VCaP (cell line): ENCODE data around the gene MLST8.

Source experiments
- H3K27ac ChIP-seq: fragments of 450-650 bp; 2 replicates; pipeline ENCODE4 v1.5.1; 2017
- TF ChIP-seq, protein P1 (sequence below): fragments of 450-650 bp; conservative IDR thresholded peaks from 2 replicates; pipeline ENCODE4 v1.5.1; 2017; ENCODE audit warnings: mild to moderate bottlenecking, moderate library complexity

The MLST8 gene

DNA sequence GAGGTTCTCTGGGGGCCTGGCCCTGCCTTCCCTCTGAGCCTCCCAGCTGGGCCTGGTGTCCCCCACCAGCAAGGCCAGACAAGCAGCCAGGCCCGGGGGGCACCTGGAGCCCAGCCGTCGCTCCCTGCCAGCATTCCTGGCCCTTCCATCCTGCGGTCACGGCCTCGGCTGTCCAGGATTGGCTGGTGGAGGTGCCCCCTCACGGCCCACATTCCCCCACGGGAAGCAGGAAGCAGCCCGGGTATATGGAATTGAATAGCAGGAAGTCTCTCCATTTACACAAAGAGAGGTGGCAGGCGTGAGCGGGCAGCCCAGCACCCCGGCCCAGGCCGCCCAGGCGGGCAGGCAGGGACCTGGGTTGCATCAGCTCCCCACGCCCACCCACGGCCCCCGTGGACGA, 35.2 kb upstream of the MLST8 start:
- TF ChIP-seq, protein P1, sequence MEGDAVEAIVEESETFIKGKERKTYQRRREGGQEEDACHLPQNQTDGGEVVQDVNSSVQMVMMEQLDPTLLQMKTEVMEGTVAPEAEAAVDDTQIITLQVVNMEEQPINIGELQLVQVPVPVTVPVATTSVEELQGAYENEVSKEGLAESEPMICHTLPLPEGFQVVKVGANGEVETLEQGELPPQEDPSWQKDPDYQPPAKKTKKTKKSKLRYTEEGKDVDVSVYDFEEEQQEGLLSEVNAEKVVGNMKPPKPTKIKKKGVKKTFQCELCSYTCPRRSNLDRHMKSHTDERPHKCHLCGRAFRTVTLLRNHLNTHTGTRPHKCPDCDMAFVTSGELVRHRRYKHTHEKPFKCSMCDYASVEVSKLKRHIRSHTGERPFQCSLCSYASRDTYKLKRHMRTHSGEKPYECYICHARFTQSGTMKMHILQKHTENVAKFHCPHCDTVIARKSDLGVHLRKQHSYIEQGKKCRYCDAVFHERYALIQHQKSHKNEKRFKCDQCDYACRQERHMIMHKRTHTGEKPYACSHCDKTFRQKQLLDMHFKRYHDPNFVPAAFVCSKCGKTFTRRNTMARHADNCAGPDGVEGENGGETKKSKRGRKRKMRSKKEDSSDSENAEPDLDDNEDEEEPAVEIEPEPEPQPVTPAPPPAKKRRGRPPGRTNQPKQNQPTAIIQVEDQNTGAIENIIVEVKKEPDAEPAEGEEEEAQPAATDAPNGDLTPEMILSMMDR = no peak

DNA sequence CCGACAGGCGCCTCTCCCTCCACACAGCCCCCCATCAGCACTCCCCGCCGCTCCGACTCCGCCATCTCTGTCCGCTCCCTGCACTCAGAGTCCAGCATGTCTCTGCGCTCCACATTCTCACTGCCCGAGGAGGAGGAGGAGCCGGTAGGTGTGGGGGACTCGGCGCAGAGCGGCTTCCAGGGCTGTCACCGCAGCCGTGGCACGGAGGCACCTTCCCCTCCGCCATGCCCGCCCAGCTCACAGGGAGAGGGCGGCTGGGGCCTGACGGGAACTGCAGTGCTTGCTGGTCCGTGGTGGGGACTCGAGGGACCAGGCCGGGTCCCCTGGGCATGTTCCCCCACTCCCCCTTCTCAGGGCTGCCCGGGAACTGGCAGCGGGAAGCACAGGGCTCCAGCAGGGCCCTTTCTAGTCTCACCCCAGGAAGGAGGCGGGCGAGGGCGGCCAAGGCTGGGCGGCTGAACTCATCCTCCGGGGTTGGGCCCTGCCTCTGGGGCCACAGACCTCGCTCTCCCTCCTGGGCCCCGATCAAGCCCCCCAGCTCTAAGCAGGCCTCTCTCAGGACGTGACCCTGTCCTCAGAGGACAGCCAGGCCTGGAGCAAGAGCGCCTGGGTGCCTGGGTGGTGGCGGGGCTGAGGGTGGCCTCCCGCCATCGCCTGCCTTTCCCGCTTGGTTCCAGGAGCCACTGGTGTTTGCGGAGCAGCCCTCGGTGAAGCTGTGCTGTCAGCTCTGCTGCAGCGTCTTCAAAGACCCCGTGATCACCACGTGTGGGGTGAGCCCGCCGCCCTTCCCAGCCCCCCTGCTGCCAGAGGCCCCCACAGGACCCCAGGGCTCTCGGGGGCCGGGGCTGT, 34.4 kb upstream of the MLST8 start:
- H3K27ac ChIP-seq = no peak overlapping the region
- TF ChIP-seq, protein P1 = no peak

More for the DNA sequence above, 35.2 kb upstream of the MLST8 start:
- H3K27ac ChIP-seq = no peak overlapping the region

DNA sequence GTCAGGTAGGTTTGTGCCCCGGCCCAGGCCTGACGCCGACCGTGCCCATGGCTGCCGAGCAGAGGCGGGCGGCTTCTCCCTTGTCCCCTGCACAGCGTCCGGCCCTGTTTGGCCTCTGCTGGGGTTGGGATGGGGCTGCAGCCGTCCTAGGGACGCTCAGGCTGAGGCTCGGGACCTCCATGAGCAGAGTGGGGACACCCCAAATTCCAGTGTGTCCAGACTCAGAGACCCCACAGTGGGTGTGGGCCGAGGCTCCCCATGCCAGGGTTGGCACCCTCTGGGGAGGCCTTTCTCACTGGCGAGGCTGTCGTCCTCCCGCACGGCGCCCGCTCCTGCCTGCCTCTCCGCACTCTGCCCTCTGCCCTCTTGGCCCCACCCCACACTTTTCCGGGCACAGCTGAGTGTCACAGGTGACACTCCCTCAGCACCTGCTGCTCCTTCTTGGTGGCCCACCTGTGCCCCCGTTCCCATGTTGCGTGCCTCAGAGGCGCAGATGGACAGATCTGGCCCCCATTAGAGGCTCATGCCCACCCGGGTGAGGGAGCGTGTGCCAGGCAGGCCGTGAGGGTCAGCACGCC, 33.6 kb upstream of the MLST8 start:
- H3K27ac ChIP-seq = no peak overlapping the region
- TF ChIP-seq, protein P1 = no peak

DNA sequence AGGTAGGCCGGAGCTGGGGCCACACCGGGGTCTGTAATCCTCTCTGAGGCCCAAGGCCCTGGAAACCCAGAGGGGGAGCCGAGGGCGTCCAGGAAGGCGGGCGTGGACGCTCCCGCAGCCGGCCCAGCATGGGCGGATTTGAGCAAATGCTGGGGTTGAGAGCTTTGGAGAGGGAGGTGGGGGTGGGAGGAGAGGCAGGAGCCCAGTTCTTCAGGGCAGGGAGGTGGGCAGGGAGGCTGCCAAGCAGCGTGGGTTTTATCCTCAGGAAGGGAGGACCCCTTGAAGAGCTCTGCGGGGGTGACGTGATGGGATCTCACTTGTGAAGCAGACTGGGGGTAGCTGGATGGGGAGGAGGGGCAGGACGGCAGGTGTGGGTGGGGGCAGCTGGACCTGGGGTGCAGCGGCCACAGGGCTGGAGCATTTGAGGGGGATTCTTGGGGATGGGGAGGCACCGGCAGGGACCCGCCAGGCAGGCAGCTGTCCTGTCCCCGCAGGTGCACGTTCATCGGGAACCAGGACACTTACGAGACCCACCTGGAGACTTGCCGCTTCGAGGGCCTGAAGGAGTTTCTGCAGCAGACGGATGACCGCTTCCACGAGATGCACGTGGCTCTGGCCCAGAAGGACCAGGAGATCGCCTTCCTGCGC, 32.4 kb upstream of the MLST8 start:
- no peak overlapping the region for H3K27ac ChIP-seq
- TF ChIP-seq, protein P1 = no peak

DNA sequence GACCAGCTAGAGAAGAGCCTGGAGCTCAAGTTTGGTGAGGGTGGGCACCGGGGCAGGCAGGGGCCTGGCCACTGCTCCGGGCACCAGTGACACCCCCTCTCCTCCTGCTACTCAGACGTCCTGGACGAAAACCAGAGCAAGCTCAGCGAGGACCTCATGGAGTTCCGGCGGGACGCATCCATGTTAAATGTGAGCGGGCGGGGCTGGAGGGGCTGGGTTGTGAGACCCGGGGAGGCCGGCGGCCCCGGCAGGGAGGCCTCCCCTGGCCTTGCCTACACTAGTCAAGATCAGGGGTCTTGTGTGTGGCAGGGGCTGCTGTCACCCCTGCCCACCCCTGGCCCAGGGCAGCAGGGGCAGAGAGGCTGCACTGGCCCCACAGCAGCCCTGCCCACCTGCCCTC, 31.9 kb upstream of the MLST8 start:
- TF ChIP-seq, protein P1 = no peak
- no peak overlapping the region for H3K27ac ChIP-seq

DNA sequence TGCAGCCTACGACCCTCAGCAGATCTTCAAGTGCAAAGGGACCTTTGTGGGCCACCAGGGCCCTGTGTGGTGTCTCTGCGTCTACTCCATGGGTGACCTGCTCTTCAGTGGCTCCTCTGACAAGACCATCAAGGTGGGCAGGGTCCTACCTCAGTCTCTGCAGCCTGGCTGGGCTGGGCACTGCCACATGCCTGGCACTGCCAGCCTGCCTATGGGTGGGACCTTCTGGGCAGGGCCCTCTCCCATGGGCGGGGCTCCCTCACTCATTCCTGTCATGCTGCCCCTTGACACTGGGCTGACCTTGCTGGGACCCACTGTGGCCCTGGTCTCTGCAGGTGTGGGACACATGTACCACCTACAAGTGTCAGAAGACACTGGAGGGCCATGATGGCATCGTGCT, 31.3 kb upstream of the MLST8 start:
- no peak overlapping the region for H3K27ac ChIP-seq

More for the DNA sequence above, 31.3 kb upstream of the MLST8 start:
- TF ChIP-seq, protein P1 = no peak
